H1 (cell line): ENCODE measurements around the gene TWF2. TPM values are rescaled to one million over a fixed set of nuclear protein-coding genes. Genes with fewer than 3 reads are reported as not detected.

Experiments
- CTCF ChIA-PET: fragments of 300-600 bp; sonication (Branson Sonifier 250); formaldehyde crosslinking; loops from one replicate; lab custom pipeline; 2021; ENCODE audit not compliant: partially characterized antibody; lab: Charles Lee
- POLR2A ChIA-PET: fragments of 300-600 bp; sonication (Branson Sonifier 250); formaldehyde crosslinking; loops from one replicate; lab custom pipeline; 2021; ENCODE audit warnings: inconsistent platforms; ENCODE audit not compliant: partially characterized antibody; lab: Charles Lee
- DNase-seq, 2 experiments: peaks; one replicate each; pipeline versions ENCODE4 v3.0.0 to v3.0.0-alpha.2; 2010 to 2022; ENCODE audit warnings: low spot score in 2 of 2, low read depth in 1 of 2, mixed read lengths in 1 of 2
- FAIRE-seq: peaks from 2 replicates; lab custom pipeline; 2011; peaks lifted over from hg19 to GRCh38; lab: Jason Lieb, UNC
- H2AFZ ChIP-seq: 2 replicates; pipeline ENCODE4 v1.8.1; 2012; ENCODE audit warnings: low read length, inconsistent platforms
- H2AK5ac ChIP-seq: 2 replicates; pipeline ENCODE4 v1.6.1; 2013; ENCODE audit warnings: low read depth, low read length
- H2BK120ac ChIP-seq: replicated peaks from 2 replicates; pipeline ENCODE3; 2013; ENCODE audit warnings: low read depth, low read length, inconsistent platforms
- H2BK12ac ChIP-seq: 2 replicates; pipeline ENCODE4 v1.6.1; 2013; ENCODE audit warnings: low read depth, low read length
- H2BK15ac ChIP-seq: 2 replicates; pipeline ENCODE4 v1.6.1; 2013; ENCODE audit warnings: low read length
- H2BK20ac ChIP-seq: 2 replicates; pipeline ENCODE4 v1.6.1; 2013; ENCODE audit warnings: low read length
- H2BK5ac ChIP-seq: 2 replicates; pipeline ENCODE4 v1.6.1; 2013; ENCODE audit warnings: low read depth, low read length
- H3K14ac ChIP-seq: 2 replicates; pipeline ENCODE4 v1.6.1; 2013; ENCODE audit warnings: inconsistent platforms; ENCODE audit not compliant: insufficient read length
- H3K18ac ChIP-seq: 2 replicates; pipeline ENCODE4 v1.6.1; 2013; ENCODE audit warnings: low read length; ENCODE audit errors: extremely low read depth
- H3K23ac ChIP-seq: 2 replicates; pipeline ENCODE4 v1.6.1; 2013; ENCODE audit warnings: inconsistent platforms; ENCODE audit not compliant: insufficient read length
- H3K23me2 ChIP-seq: 2 replicates; pipeline ENCODE4 v1.6.1; 2013; ENCODE audit warnings: low read depth, low read length
- H3K27ac ChIP-seq: 2 replicates; pipeline ENCODE4 v1.6.1; 2011; ENCODE audit warnings: low read depth, low read length, inconsistent platforms
- H3K27me3 ChIP-seq, 4 experiments: replicated peaks in 1 of 4; 1 replicate in 1 of 4; 2 replicates in 3 of 4; pipeline versions ENCODE4 v1.6.1 to v1.8.1; 2011 to 2013; ENCODE audit warnings: low read length in 3 of 4, mild to moderate bottlenecking in 3 of 4, inconsistent platforms in 2 of 4, mixed read lengths in 2 of 4, moderate library complexity in 1 of 4; ENCODE audit not compliant: control insufficient read depth in 3 of 4, insufficient read depth in 3 of 4; ENCODE audit errors: extremely low read depth in 1 of 4
- H3K36me3 ChIP-seq, 4 experiments: 2 replicates each; pipeline versions ENCODE4 v1.6.1 to v1.8.1; 2011 to 2013; ENCODE audit warnings: mild to moderate bottlenecking in 4 of 4, low read length in 3 of 4, moderate library complexity in 2 of 4, control low read depth in 1 of 4, inconsistent platforms in 1 of 4; ENCODE audit not compliant: insufficient read depth in 4 of 4, control insufficient read depth in 2 of 4
- H3K4ac ChIP-seq: replicated peaks from 2 replicates; pipeline ENCODE3; 2013; ENCODE audit warnings: low read length, low read depth, mixed read lengths, inconsistent platforms; ENCODE audit not compliant: insufficient read length
- H3K4me1 ChIP-seq, 4 experiments: replicated peaks in 1 of 4; 1 replicate in 1 of 4; 2 replicates in 3 of 4; pipeline versions ENCODE4 v1.6.1 to v1.8.1; 2011 to 2013; ENCODE audit warnings: low read length in 3 of 4, inconsistent platforms in 2 of 4, mixed read lengths in 1 of 4; ENCODE audit not compliant: insufficient read depth in 4 of 4, control insufficient read depth in 3 of 4
- H3K4me2 ChIP-seq, 2 experiments: 2 replicates each; pipeline versions ENCODE4 v1.6.1 to v1.8.1; 2011 to 2013; ENCODE audit warnings: low read depth in 2 of 2, low read length in 2 of 2, control low read depth in 1 of 2, inconsistent platforms in 1 of 2, mild to moderate bottlenecking in 1 of 2; ENCODE audit not compliant: insufficient read depth in 1 of 2
- H3K4me3 ChIP-seq, 4 experiments: fragments of 200-600, 300-600 bp in 1 of 4; sonication (generic), shearing (Covaris generic), sonication (Bioruptor Twin) in 1 of 4; 2 replicates each; pipeline versions ENCODE4 v1.5.1 to v1.8.1; 2011 to 2016; ENCODE audit warnings: low read length in 4 of 4, low read depth in 3 of 4, control low read depth in 2 of 4, inconsistent platforms in 2 of 4, mild to moderate bottlenecking in 2 of 4, mixed read lengths in 1 of 4, moderate library complexity in 1 of 4; ENCODE audit not compliant: insufficient read depth in 2 of 4; ENCODE audit errors: extremely low read depth in 1 of 4
- H3K56ac ChIP-seq: replicated peaks from 2 replicates; pipeline ENCODE3; 2013; ENCODE audit warnings: low read depth, mild to moderate bottlenecking, mixed read lengths, low read length, inconsistent platforms; ENCODE audit not compliant: insufficient read length
- H3K79me1 ChIP-seq: 2 replicates; pipeline ENCODE4 v1.6.1; 2013; ENCODE audit warnings: low read depth, low read length, control low read depth
- H3K79me2 ChIP-seq, 2 experiments: 2 replicates each; pipeline versions ENCODE4 v1.6.1 to v1.8.1; 2012 to 2013; ENCODE audit warnings: low read length in 2 of 2, mild to moderate bottlenecking in 2 of 2, inconsistent platforms in 1 of 2; ENCODE audit not compliant: insufficient read depth in 2 of 2, control insufficient read depth in 1 of 2
- H3K9ac ChIP-seq, 4 experiments: replicated peaks in 1 of 4; 1 replicate in 1 of 4; 2 replicates in 3 of 4; pipeline versions ENCODE4 v1.6.1 to v1.8.1; 2011 to 2013; ENCODE audit warnings: low read depth in 3 of 4, low read length in 3 of 4, control low read depth in 2 of 4, mild to moderate bottlenecking in 2 of 4, moderate library complexity in 2 of 4, inconsistent platforms in 1 of 4; ENCODE audit errors: extremely low read depth in 1 of 4
- H3K9me3 ChIP-seq, 2 experiments: 2 replicates each; pipeline versions ENCODE4 v1.6.1 to v1.8.1; 2012 to 2013; ENCODE audit warnings: mild to moderate bottlenecking in 2 of 2, moderate library complexity in 2 of 2, control low read depth in 1 of 2, inconsistent platforms in 1 of 2, low read depth in 1 of 2, low read length in 1 of 2, mixed read lengths in 1 of 2; ENCODE audit not compliant: insufficient read depth in 2 of 2
- H4K20me1 ChIP-seq, 2 experiments: replicated peaks in 1 of 2; 2 replicates each; pipeline versions ENCODE3 to v1.8.1; 2011 to 2013; ENCODE audit warnings: inconsistent platforms in 2 of 2, low read length in 2 of 2, mild to moderate bottlenecking in 1 of 2; ENCODE audit not compliant: insufficient read depth in 2 of 2, control insufficient read depth in 1 of 2
- H4K5ac ChIP-seq: 2 replicates; pipeline ENCODE4 v1.6.1; 2013; ENCODE audit warnings: low read length, low read depth, mixed read lengths, inconsistent platforms; ENCODE audit not compliant: insufficient read length
- H4K8ac ChIP-seq: 2 replicates; pipeline ENCODE4 v1.8.0; 2013; ENCODE audit warnings: mild to moderate bottlenecking, moderate library complexity, low read length, inconsistent platforms; ENCODE audit not compliant: insufficient read depth; ENCODE audit errors: extremely low read depth
- H4K91ac ChIP-seq: replicated peaks from 2 replicates; pipeline ENCODE3; 2013; ENCODE audit warnings: low read length, mixed read lengths, inconsistent platforms; ENCODE audit not compliant: insufficient read length
- CBX8 ChIP-seq: fragments of 300-800, 300-1000 bp; sonication (generic); IDR thresholded peaks from 2 replicates; pipeline ENCODE4 v1.7.1; 2016; ENCODE audit warnings: low read depth, low read length, borderline replicate concordance
- CREB1 ChIP-seq: IDR thresholded peaks from 2 replicates; pipeline ENCODE4 v1.6.1; 2012; ENCODE audit warnings: inconsistent platforms
- CTBP2 ChIP-seq: IDR thresholded peaks from 2 replicates; pipeline ENCODE4 v1.7.0; 2011; ENCODE audit warnings: borderline replicate concordance, mild to moderate bottlenecking, moderate library complexity, mixed read lengths, low read length; ENCODE audit not compliant: insufficient read depth, insufficient read length
- FOSL1 ChIP-seq: IDR thresholded peaks from 2 replicates; pipeline ENCODE4 v1.6.1; 2011; ENCODE audit warnings: mild to moderate bottlenecking, low read depth, low read length, moderate library complexity; ENCODE audit not compliant: insufficient read depth
- GTF2F1 ChIP-seq: IDR thresholded peaks from 2 replicates; pipeline ENCODE4 v1.6.1; 2012; ENCODE audit warnings: low read depth, low read length, improper control_type of control experiment, borderline replicate concordance
- JUN ChIP-seq: IDR thresholded peaks from 2 replicates; pipeline ENCODE4 v1.6.1; 2011; ENCODE audit warnings: low read depth, mild to moderate bottlenecking, improper control_type of control experiment, low read length
- MAFK ChIP-seq: IDR thresholded peaks from 2 replicates; pipeline ENCODE4 v1.6.1; 2012; ENCODE audit warnings: low read depth, mild to moderate bottlenecking, improper control_type of control experiment, low read length
- POU5F1 ChIP-seq: IDR thresholded peaks from 2 replicates; pipeline ENCODE4 v1.6.1; 2011; ENCODE audit warnings: low read depth, mild to moderate bottlenecking, low read length, moderate library complexity
- RBBP5 ChIP-seq: IDR thresholded peaks from 2 replicates; pipeline ENCODE4 v1.7.1; 2012; ENCODE audit warnings: low read depth, mild to moderate bottlenecking, inconsistent platforms, low read length, moderate library complexity, borderline replicate concordance
- RFX5 ChIP-seq: IDR thresholded peaks from 2 replicates; pipeline ENCODE4 v1.6.1; 2011; ENCODE audit warnings: low read depth, low read length, improper control_type of control experiment, borderline replicate concordance
- TAF1 ChIP-seq: IDR thresholded peaks from 2 replicates; pipeline ENCODE4 v1.6.1; 2011; ENCODE audit warnings: mild to moderate bottlenecking, low read depth, low read length
- TBP ChIP-seq: IDR thresholded peaks from 2 replicates; pipeline ENCODE4 v1.6.1; 2011; ENCODE audit warnings: low read depth, low read length, improper control_type of control experiment
- YY1 ChIP-seq: IDR thresholded peaks from 2 replicates; pipeline ENCODE4 v1.6.1; 2011; ENCODE audit warnings: low read depth, mild to moderate bottlenecking, low read length
- ZNF274 ChIP-seq: IDR thresholded peaks from 2 replicates; pipeline ENCODE4 v1.7.0; 2012; ENCODE audit warnings: low read length, borderline replicate concordance; ENCODE audit errors: extremely low read depth
- WGBS, 2 experiments: shearing (Covaris generic) in 1 of 2; methylation state at CpG; one replicate each; pipeline versions ENCODE4 v1.1.6 to v1.1.7; 2013 to 2015; ENCODE audit warnings: low lambda C conversion rate in 2 of 2, mixed read lengths in 2 of 2, inconsistent platforms in 1 of 2, low coverage in 1 of 2, missing lambda C conversion rate in 1 of 2; ENCODE audit not compliant: insufficient replicate concordance in 2 of 2, insufficient coverage in 1 of 2, insufficient read length in 1 of 2; ENCODE audit errors: extremely low coverage in 1 of 2, missing lambda C conversion rate in 1 of 2; 5-methylcytosine and 5-hydroxymethylcytosine counted together
- polyA plus RNA-seq, 7 experiments: library from polyadenylated mRNA; depleted of rRNA in 3 of 7; stranded (reverse) in 5 of 7; unstranded in 2 of 7; fragments of >200 nt in 5 of 7; fragments of 200-250 nt in 2 of 7; gene quantifications; 1 replicate in 5 of 7; 2 replicates in 1 of 7; 4 replicates in 1 of 7; pipeline versions ENCODE4 v1.2.1 to v1.2.3, GENCODE V29; 2011 to 2013; ENCODE audit warnings: missing spikeins in 2 of 7, mixed read lengths in 2 of 7
- total RNA-seq: library from RNA; stranded (reverse); fragmentation: NEBNext Ultra II Directional; extraction: Animal tissue kit (Norgen Biotek cat#: 25700); gene quantifications from 2 replicates; pipeline ENCODE4 v1.2.1, GENCODE V29; 2021

Gene TWF2
- total and polyA plus RNA-seq, 2 of the 8 experiments (the other 6 are each of a cell fraction or from before 2014, with no cell fraction given) = 65.2 to 90.4 TPM

- Histone ChIP-seq H3K18ac (no peak overlapping the region), H2AFZ (no peak overlapping the region), H3K56ac (no peak overlapping the region), H3K9me3 (no peaks in the 10 kb centered on the region), H3K23me2 (no peaks in the 10 kb centered on the region; the same call in 1 of the 2 replicates), H3K9ac (no peak overlapping the region; a peak in 1 of 7 replicates), H4K5ac (no peak overlapping the region), H2BK120ac (no peak overlapping the region), H4K8ac (no peak overlapping the region), H3K27me3 (no peaks in the 10 kb centered on the region), H3K79me2 (peaks cover 14 to 63% of the 10 kb centered on the region in 2 experiments), H2BK15ac (no peak overlapping the region), H2AK5ac (no peak overlapping the region), H3K36me3 (peaks cover 23 to 70% (median 50%) of the 10 kb centered on the region in 4 experiments), H4K20me1 (peaks cover 13 to 14% of the 10 kb centered on the region in 2 experiments), H3K4ac (no peak overlapping the region), H4K91ac (no peak overlapping the region), H3K27ac (no peak overlapping the region), H3K4me3 (no peak overlapping the region), H3K23ac (no peak overlapping the region), H3K14ac (no peak overlapping the region), H2BK5ac (no peak overlapping the region), H2BK12ac (no peak overlapping the region), H3K4me1 (no peaks in the 10 kb centered on the region), H3K4me2 (no peak overlapping the region), H2BK20ac (no peak overlapping the region), H3K79me1 (peaks cover 8% of the 10 kb centered on the region)
- FAIRE-seq = no peak
- no peak for DNase-seq
- 98% methylated on average over 7 of the region's 7 CpGs; no CpG with 5 or more reads in 1 of the 2 experiments for WGBS, 2 experiments
- POLR2A ChIA-PET = interaction anchor here (0.8 to 2.6 kb wide), 3 partner anchors 10 to 22 kb away, joined by 3 to 10 read pairs (median 5); partner anchors contain the start of genes PPM1M and WDR82
- CTCF ChIA-PET = interaction anchor here (2.1 kb wide), 1 partner anchor 37 kb away, joined by 7 read pairs; no protein-coding TSS in a partner anchor
- TF ChIP-seq MAFK = no peak
- TF ChIP-seq GTF2F1 = no peak
- TF ChIP-seq CTBP2 = no peak
- TF ChIP-seq ZNF274 = no peak
- TF ChIP-seq TAF1 = no peak
- TF ChIP-seq FOSL1 = no peak
- no peak for TF ChIP-seq RFX5
- TF ChIP-seq YY1 = no peak
- no peak for TF ChIP-seq POU5F1
- TF ChIP-seq RBBP5 = no peak
- no peak for TF ChIP-seq TBP
- TF ChIP-seq CREB1 = no peak
- TF ChIP-seq JUN = no peak
- TF ChIP-seq CBX8 = no peak
These were observed 29.1 kb upstream of the TWF2 start for GRCh38 chr3:52268036-52268435.
